K562 (cell line): ENCODE results near the gene DOK3. TPM values are rescaled to one million over a fixed set of nuclear protein-coding genes. Genes with fewer than 3 reads are reported as not detected.

Source experiments
- ARID1B ChIP-seq: fragments of 450-650 bp; IDR thresholded peaks from 2 replicates; pipeline ENCODE4 v1.6.1; 2016; ENCODE audit warnings: antibody characterized with exemption, mild to moderate bottlenecking, inconsistent platforms
- ATF7 ChIP-seq: fragments of 450-650 bp; IDR thresholded peaks from 2 replicates; pipeline ENCODE4 v1.7.1; 2014; ENCODE audit warnings: mild to moderate bottlenecking, moderate library complexity
- CGGBP1 ChIP-seq: fragments of 250-450 bp; sonication (Bioruptor Pico); IDR thresholded peaks from 2 replicates; pipeline ENCODE4 v1.9.0; 2021; ENCODE audit warnings: mild to moderate bottlenecking
- CHCHD3 ChIP-seq: fragments of 250-450 bp; sonication (Bioruptor Pico); IDR thresholded peaks from 2 replicates; pipeline ENCODE4 v2.1.2; 2022; ENCODE audit warnings: mild to moderate bottlenecking
- CHD2 ChIP-seq: IDR thresholded peaks from 2 replicates; pipeline ENCODE4 v1.6.1; 2011; ENCODE audit warnings: low read depth, low read length
- EGR1 ChIP-seq: fragments of 450-650 bp; conservative IDR thresholded peaks from 2 replicates; pipeline ENCODE4 v1.6.1; 2017; ENCODE audit warnings: mild to moderate bottlenecking
- ESRRA ChIP-seq: fragments of 450-650 bp; IDR thresholded peaks from 2 replicates; pipeline ENCODE4 v1.6.1; 2014; ENCODE audit warnings: low read depth, mild to moderate bottlenecking, moderate library complexity, borderline replicate concordance
- HDAC6 ChIP-seq: IDR thresholded peaks from 2 replicates; pipeline ENCODE4 v1.6.1; 2012; ENCODE audit warnings: low read depth, mild to moderate bottlenecking, control low read depth, inconsistent platforms, low read length, moderate library complexity
- JUND ChIP-seq, 2 experiments: IDR thresholded peaks; 2 replicates in 1 of 2; 3 replicates in 1 of 2; pipeline ENCODE4 v1.6.1; 2011; ENCODE audit warnings: borderline replicate concordance in 2 of 2, low read depth in 2 of 2, low read length in 2 of 2, improper control_type of control experiment in 1 of 2, missing biosample characterization in 1 of 2, missing genetic modification characterization in 1 of 2, missing genetic modification reagents in 1 of 2
- KLF13 ChIP-seq: fragments of 450-650 bp; IDR thresholded peaks from 2 replicates; pipeline ENCODE4 v1.6.1; 2016; ENCODE audit warnings: missing genetic modification characterization, low read depth, mild to moderate bottlenecking, missing compliant biosample characterization, moderate library complexity, borderline replicate concordance
- NFYB ChIP-seq: IDR thresholded peaks from 2 replicates; pipeline ENCODE4 v1.6.1; 2011; ENCODE audit warnings: mild to moderate bottlenecking, moderate library complexity; ENCODE audit not compliant: insufficient read length; ENCODE audit errors: extremely low read depth
- PHF8 ChIP-seq: fragments of 200-600 bp; sonication (generic); IDR thresholded peaks from 2 replicates; pipeline ENCODE4 v1.6.1; 2012; ENCODE audit warnings: mixed run types, mild to moderate bottlenecking, inconsistent platforms, low read length, moderate library complexity, borderline replicate concordance
- POLR2AphosphoS5 ChIP-seq: IDR thresholded peaks from 2 replicates; pipeline ENCODE4 v1.6.1; 2011; ENCODE audit warnings: mild to moderate bottlenecking, low read depth, low read length, moderate library complexity; ENCODE audit not compliant: control insufficient read depth, insufficient read depth
- POLR2H ChIP-seq: IDR thresholded peaks from 2 replicates; pipeline ENCODE4 v1.6.1; 2016; ENCODE audit warnings: missing genetic modification characterization, low read depth, mild to moderate bottlenecking, control low read depth, missing compliant biosample characterization, moderate library complexity
- PREB ChIP-seq: sonication (generic); formaldehyde crosslinking; IDR thresholded peaks from 2 replicates; pipeline ENCODE4 v1.8.1; 2023; ENCODE audit warnings: mild to moderate bottlenecking, missing genetic modification reagents
- RBM22 ChIP-seq: fragments of 200-400 bp; formaldehyde crosslinking; IDR thresholded peaks from 2 replicates; pipeline ENCODE4 v1.6.1; 2018; ENCODE audit warnings: low read length, low read depth; ENCODE audit not compliant: poor library complexity, severe bottlenecking
- SETDB1 ChIP-seq: IDR thresholded peaks from one replicate; pipeline ENCODE4 v1.6.1; 2012; ENCODE audit warnings: low read length, control low read depth, inconsistent platforms
- SMAD4 ChIP-seq: fragments of 250-450 bp; sonication (Bioruptor Pico); conservative IDR thresholded peaks from 2 replicates; pipeline ENCODE4 v1.8.0; 2021; ENCODE audit warnings: inconsistent platforms, mild to moderate bottlenecking, moderate library complexity
- TEAD4 ChIP-seq, 2 experiments: sonication (generic) in 1 of 2; formaldehyde crosslinking in 1 of 2; IDR thresholded peaks; 2 replicates each; pipeline versions ENCODE4 v1.6.1 to v1.8.0; 2012 to 2022; ENCODE audit warnings: borderline replicate concordance in 1 of 2, inconsistent platforms in 1 of 2, low read length in 1 of 2, mild to moderate bottlenecking in 1 of 2, missing genetic modification reagents in 1 of 2
- TRIM25 ChIP-seq: fragments of 450-650 bp; IDR thresholded peaks from 2 replicates; pipeline ENCODE4 v1.7.0; 2016; ENCODE audit warnings: borderline replicate concordance
- ZBED1 ChIP-seq: IDR thresholded peaks from 2 replicates; pipeline ENCODE4 v1.6.1; 2014
- ZBTB7A ChIP-seq: IDR thresholded peaks from 2 replicates; pipeline ENCODE4 v1.6.1; 2011; ENCODE audit warnings: low read depth, mild to moderate bottlenecking, low read length, moderate library complexity, borderline replicate concordance; ENCODE audit not compliant: control insufficient read depth
- ZNF184 ChIP-seq: sonication (generic); formaldehyde crosslinking; IDR thresholded peaks from 2 replicates; pipeline ENCODE4 v1.5.0; 2020; ENCODE audit warnings: missing genetic modification reagents
- ZNF197 ChIP-seq: fragments of 200-800 bp; sonication (Bioruptor generic); IDR thresholded peaks from 2 replicates; pipeline ENCODE4 v1.6.1; 2016; ENCODE audit warnings: low read depth, missing genetic modification characterization, missing compliant biosample characterization
- polyA plus RNA-seq, 8 experiments: library from polyadenylated mRNA; depleted of rRNA in 4 of 8; stranded (reverse) in 5 of 8; unstranded in 3 of 8; fragments of >200 nt; fragmentation: Nextera tagmentation in 2 of 8; fragmentation: Illumina TruSeq in 1 of 8; extraction: Ambion mirVana in 2 of 8; extraction: Trizol in 1 of 8; gene quantifications; 2 replicates each; pipeline versions ENCODE4 v1.2.1 to v1.2.3, GENCODE V29; 2011 to 2014; ENCODE audit warnings: inconsistent platforms in 1 of 8, missing spikeins in 1 of 8
- total RNA-seq, 7 experiments: library from RNA; depleted of rRNA in 6 of 7; stranded (reverse); fragments of >200 nt in 6 of 7; fragmentation: Illumina TruSeq in 2 of 7; extraction: Trizol in 2 of 7; gene quantifications; 2 replicates each; pipeline versions ENCODE4 v1.2.1 to v1.2.3, GENCODE V29; 2011 to 2021; ENCODE audit warnings: low replicate concordance in 1 of 7

The DOK3 gene
- total and polyA plus RNA-seq, 9 of the 15 experiments (the other 6 are each of a cell fraction or from before 2014, with no cell fraction given): 1.3 to 23.0 (median 8.0) TPM

DNA sequence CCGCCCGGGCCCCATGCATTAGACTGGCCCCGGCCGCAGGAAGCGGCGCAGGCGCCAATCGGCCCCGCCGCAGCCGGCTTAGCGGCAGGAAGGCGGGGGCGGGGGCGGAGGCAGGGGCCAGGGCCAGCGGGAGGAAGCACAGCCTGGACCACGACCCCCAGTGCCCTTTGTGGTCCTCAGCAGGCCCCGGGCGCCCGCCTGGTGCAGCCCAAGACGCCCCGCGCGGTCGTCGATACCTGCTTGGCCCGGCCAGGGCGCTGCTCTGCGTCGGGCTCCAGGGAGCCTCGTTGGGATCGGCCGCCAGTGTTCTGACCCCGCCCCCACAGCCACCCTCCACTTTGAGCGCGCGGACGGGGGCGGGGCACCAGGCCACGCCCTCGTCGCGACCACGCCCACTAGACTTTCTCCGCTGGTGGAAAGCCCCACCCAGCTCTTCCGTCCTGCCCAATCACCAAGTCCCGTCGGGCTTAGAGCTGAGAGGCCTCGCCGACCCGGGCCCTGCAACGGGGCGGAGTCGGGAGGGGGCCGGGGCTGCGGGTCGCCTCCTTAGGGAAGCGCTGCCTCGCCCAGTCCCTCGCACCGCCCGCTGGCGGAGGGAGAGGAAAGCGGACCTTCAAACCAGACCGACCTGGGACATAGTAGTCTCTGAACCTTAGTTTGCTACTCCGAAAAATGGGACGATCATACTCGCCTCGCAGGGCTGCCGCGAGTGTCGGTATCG is 12.2 kb downstream of the DOK3 start, which contains the start of gene PDLIM7 (continued):
- peak; percentile 64; the same call in 1 of the 2 replicates for TF ChIP-seq CGGBP1 (CRISPR knock-in tag)
- TF ChIP-seq ZBED1: peak; percentile 30; the same call in 1 of the 2 replicates
- TF ChIP-seq ZBTB7A: peak; percentile 89
- TF ChIP-seq POLR2AphosphoS5: peak; percentile 88; the same call in 1 of the 2 replicates
- TF ChIP-seq POLR2H (tag): peak; percentile 96
- peak; percentile 47 for TF ChIP-seq JUND (IDR thresholded peaks at IDR 0.05; ENCODE audit: borderline replicate concordance, low read depth, low read length)
- TF ChIP-seq JUND (tag; IDR thresholded peaks at IDR 0.05; ENCODE audit: borderline replicate concordance, low read depth, low read length): no peak; the same call in 2 of the 3 replicates
- TF ChIP-seq KLF13 (tag): 0 out of 2 replicates have a peak, but pooled peaks have one; percentile 50
- TF ChIP-seq PREB (CRISPR knock-in tag): no peak
- no peak for TF ChIP-seq ZNF184 (CRISPR knock-in tag)
- peak; percentile 96 for TF ChIP-seq EGR1
- TF ChIP-seq TRIM25: no peak
- peak; percentile 64; the same call in 1 of the 2 replicates for TF ChIP-seq PHF8
- peak; percentile 24 for TF ChIP-seq SETDB1
- no peak for TF ChIP-seq ZNF197
- TF ChIP-seq SMAD4 (CRISPR knock-in tag): peak; percentile 74
- TF ChIP-seq ARID1B: peak; percentile 5; the same call in 1 of the 2 replicates
- 0 out of 2 replicates have a peak, but pooled peaks have one; percentile 74 for TF ChIP-seq HDAC6
- TF ChIP-seq RBM22: peak; percentile 49
- TF ChIP-seq CHCHD3 (CRISPR knock-in tag): 0 out of 2 replicates have a peak, but pooled peaks have one; percentile 38
- 0 out of 2 replicates have a peak, but pooled peaks have one; percentile 83 for TF ChIP-seq ESRRA
- peak; percentile 36 for TF ChIP-seq TEAD4 (IDR thresholded peaks at IDR 0.05; ENCODE audit: low read length)
- TF ChIP-seq TEAD4 (CRISPR knock-in tag; IDR thresholded peaks at IDR 0.05; ENCODE audit: borderline replicate concordance): no peak
- TF ChIP-seq CHD2: 0 out of 2 replicates have a peak, but pooled peaks have one; percentile 11
- peak; percentile 74 for TF ChIP-seq ATF7
- peak; percentile 11 for TF ChIP-seq NFYB
